ENCODE data around the gene TAAR1.
"Not testable (repeated sequence)": the region's sequence is repeated elsewhere in the genome, so short reads cannot be mapped to it uniquely, and the experiment has no call there.

Gene TAAR1

GRCh38 chr6:132635288-132635687, 23.7 kb downstream of the TAAR1 start:
- H3K4me1 Mint-ChIP-seq (ENCODE audit: low read depth); H3K9me3 Mint-ChIP-seq (ENCODE audit: low read depth); H3K36me3 Mint-ChIP-seq; H3K27ac Mint-ChIP-seq; H3K4me3 Mint-ChIP-seq: not testable (repeated sequence)
- H3K27me3 Mint-ChIP-seq = peaks cover 27% of the 10 kb centered on the region

DNA sequence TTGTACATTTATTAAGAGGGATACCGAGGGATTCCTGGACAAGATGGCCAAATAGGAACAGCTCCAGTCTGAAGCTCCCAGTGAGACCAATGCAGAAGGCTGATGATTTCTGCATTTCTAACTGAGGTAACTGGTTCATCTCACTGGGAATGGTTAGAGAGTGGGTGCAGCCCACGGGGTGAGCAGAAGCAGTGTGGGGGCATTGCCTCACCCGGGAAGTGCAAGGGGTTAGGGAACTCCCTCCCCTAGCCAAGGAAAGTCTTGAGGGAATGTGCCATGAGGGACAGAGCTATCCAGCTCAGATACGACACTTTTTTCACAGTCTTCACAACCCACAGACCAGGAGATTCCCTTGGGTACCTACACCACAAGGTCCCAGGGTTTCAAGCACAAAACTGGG, 24.2 kb downstream of the TAAR1 start:
- Mint-ChIP-seq H3K27ac (no peak overlapping the region), H3K36me3 (no peaks in the 10 kb centered on the region), H3K4me1 (ENCODE audit: low read depth) (no peaks in the 10 kb centered on the region), H3K9me3 (ENCODE audit: low read depth) (no peaks in the 10 kb centered on the region), H3K27me3 (peaks cover 26% of the 10 kb centered on the region), H3K4me3 (no peak overlapping the region)

GRCh38 chr6:132633362-132633761, 25.6 kb downstream of the TAAR1 start:
- no peaks in the 10 kb centered on the region for H3K36me3 Mint-ChIP-seq
- H3K9me3 Mint-ChIP-seq (ENCODE audit: low read depth) = no peaks in the 10 kb centered on the region
- no peak overlapping the region for H3K4me3 Mint-ChIP-seq
- H3K27ac Mint-ChIP-seq = no peak overlapping the region
- no peaks in the 10 kb centered on the region for H3K4me1 Mint-ChIP-seq (ENCODE audit: low read depth)
- peaks cover 31% of the 10 kb centered on the region for H3K27me3 Mint-ChIP-seq

DNA sequence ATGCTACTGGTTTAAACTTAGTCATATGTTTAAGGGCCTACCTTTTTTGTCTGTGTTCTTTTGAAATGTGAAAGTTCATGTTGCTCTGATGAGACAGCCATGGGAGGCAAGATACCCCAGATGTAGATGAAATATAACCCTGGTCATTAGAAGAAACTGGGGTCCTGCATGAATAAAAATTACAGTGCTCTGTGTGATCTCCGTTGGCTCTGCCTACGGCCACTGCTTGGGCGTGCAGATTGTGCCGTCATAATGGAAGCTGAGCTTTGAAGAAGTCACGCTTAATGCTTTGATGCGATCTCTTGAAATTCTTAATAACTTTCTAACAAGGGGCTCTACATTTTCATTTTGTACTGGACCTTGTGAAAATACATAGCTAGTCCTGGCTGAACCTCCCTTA, 34.8 kb downstream of the TAAR1 start, which contains the start of gene TAAR2:
TSS of gene TAAR2 (minus strand) at position 101 of the 400 bp plus-strand sequence. CDS start at position 101, 0 bp downstream.
- no peaks in the 10 kb centered on the region for H3K9me3 Mint-ChIP-seq (ENCODE audit: low read depth)
- no peaks in the 10 kb centered on the region for H3K36me3 Mint-ChIP-seq
- H3K4me3 Mint-ChIP-seq = no peak within 1 kb of the TSS
- H3K27ac Mint-ChIP-seq = no peak within 1 kb of the TSS
- H3K27me3 Mint-ChIP-seq = peaks cover 10% of the 10 kb centered on the region
- H3K4me1 Mint-ChIP-seq (ENCODE audit: low read depth) = no peaks in the 10 kb centered on the region

GRCh38 chr6:132623106-132623845, 35.7 kb downstream of the TAAR1 start:
- H3K27me3 Mint-ChIP-seq = peaks cover 8% of the 10 kb centered on the region
- no peak overlapping the region for H3K27ac Mint-ChIP-seq
- no peak overlapping the region for H3K4me3 Mint-ChIP-seq
- no peaks in the 10 kb centered on the region for H3K4me1 Mint-ChIP-seq (ENCODE audit: low read depth)
- H3K36me3 Mint-ChIP-seq = no peaks in the 10 kb centered on the region
- H3K9me3 Mint-ChIP-seq (ENCODE audit: low read depth) = no peaks in the 10 kb centered on the region

DNA sequence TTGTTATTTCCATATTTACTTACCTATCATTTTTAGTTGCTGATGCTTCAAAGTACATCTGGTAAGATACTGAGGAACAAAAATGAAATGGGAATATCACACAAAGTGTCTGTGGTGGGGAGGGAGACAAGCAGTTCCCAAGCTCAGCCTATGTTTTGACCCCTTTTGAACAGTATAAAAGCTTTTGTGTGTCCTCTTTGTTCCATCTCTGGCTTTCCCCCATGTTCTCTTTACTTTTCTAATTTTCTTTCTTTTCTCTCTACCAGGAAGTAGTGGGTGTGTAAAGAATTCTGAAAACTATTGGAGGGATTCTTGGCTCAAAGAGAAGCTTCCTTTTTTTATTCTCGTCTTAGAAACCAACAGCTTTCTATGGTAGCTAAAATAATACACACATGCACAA, 42.3 kb downstream of the TAAR1 start:
- H3K9me3 Mint-ChIP-seq (ENCODE audit: low read depth) = no peaks in the 10 kb centered on the region
- H3K4me1 Mint-ChIP-seq (ENCODE audit: low read depth) = no peaks in the 10 kb centered on the region
- H3K27me3 Mint-ChIP-seq = peaks cover 4% of the 10 kb centered on the region
- no peak overlapping the region for H3K4me3 Mint-ChIP-seq
- H3K27ac Mint-ChIP-seq = no peak overlapping the region
- no peaks in the 10 kb centered on the region for H3K36me3 Mint-ChIP-seq

DNA sequence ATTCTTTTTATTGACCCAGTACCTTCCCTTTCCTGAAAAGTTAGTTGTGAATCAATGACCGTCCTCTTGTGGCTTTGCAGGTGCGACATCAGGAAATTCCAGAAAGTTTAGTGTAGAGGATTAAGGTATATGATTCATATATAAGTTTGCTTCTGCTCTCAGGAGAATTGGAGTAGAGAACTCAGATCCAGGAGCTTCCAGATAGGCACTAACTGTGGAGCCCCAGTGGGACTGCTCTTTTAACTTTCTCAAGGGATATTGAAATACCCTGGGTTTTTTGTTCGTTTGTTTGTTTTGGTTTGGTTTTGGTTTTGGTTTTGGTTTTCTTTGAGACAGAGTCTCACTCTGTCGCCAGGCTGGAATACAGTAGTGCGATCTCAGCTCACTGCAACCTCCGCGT, 44.4 kb downstream of the TAAR1 start:
- Mint-ChIP-seq H3K4me1 (ENCODE audit: low read depth) (no peaks in the 10 kb centered on the region), H3K4me3 (no peak overlapping the region), H3K27ac (no peak overlapping the region)

GRCh38 chr6:132612449-132613108, 46.4 kb downstream of the TAAR1 start:
- Mint-ChIP-seq H3K36me3 (no peaks in the 10 kb centered on the region), H3K27ac (no peak overlapping the region), H3K4me3 (no peak overlapping the region), H3K27me3 (no peaks in the 10 kb centered on the region), H3K9me3 (ENCODE audit: low read depth) (no peaks in the 10 kb centered on the region), H3K4me1 (ENCODE audit: low read depth) (no peaks in the 10 kb centered on the region)

More for the DNA sequence above, 44.4 kb downstream of the TAAR1 start:
- Mint-ChIP-seq H3K9me3 (ENCODE audit: low read depth) (no peaks in the 10 kb centered on the region), H3K36me3 (no peaks in the 10 kb centered on the region), H3K27me3 (peaks cover 4% of the 10 kb centered on the region)

DNA sequence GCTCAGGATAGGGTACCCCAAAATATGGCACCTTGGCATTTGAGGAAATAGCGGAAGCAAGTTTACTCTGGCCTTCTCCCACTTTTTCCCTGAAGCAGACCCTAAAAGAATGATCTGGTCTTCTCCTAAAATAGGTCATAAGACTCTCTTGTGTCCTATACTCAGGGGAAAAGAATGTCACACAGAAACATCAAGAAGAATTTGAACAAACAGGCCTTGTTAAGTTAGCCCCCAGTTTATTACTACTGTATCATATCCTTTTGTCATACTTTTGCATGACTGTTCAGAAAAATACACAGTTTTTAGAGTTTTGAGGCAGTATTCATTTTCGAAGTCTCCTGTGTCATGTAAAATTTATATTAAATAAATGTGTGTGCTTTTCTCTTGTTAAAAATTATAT, 47.4 kb downstream of the TAAR1 start:
- no peaks in the 10 kb centered on the region for H3K27me3 Mint-ChIP-seq
- H3K27ac Mint-ChIP-seq = no peak overlapping the region
- no peaks in the 10 kb centered on the region for H3K36me3 Mint-ChIP-seq
- no peaks in the 10 kb centered on the region for H3K4me1 Mint-ChIP-seq (ENCODE audit: low read depth)
- no peak overlapping the region for H3K4me3 Mint-ChIP-seq
- H3K9me3 Mint-ChIP-seq (ENCODE audit: low read depth) = no peaks in the 10 kb centered on the region

DNA sequence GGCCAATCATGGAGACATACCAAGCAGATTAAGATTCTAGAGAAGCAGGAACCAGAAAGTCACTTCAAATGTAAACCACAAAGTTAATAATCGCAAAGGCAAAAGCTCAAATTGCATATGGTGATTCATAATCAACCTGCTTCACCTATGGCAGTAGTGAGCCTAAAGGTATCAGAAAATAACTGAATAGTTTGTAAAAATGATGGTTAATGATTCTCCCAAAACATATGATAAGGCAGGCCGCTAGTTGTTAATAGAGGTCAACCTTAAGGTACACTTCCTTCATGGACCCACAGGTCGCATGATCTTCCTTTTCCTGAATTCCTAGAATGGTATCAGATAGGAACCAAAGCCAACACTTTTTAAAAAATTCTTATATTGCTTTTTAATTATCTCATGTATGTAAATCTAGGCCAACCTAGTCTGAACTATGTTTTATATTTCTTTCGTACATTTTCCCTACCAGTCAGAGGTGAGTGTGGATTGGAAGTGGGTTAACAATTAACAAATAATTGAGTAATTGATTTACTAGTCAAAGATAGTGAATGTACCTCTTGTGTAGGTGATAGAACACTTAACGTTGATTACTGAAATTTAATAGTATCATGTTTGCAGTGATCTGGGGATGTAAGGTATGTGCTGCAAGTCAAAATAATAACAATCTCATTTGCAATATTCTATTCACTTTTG, 51.3 kb downstream of the TAAR1 start:
- Mint-ChIP-seq H3K4me1 (ENCODE audit: low read depth) (no peaks in the 10 kb centered on the region), H3K36me3 (no peaks in the 10 kb centered on the region), H3K27me3 (no peaks in the 10 kb centered on the region), H3K4me3 (no peak overlapping the region), H3K27ac (no peak overlapping the region), H3K9me3 (ENCODE audit: low read depth) (no peaks in the 10 kb centered on the region)

DNA sequence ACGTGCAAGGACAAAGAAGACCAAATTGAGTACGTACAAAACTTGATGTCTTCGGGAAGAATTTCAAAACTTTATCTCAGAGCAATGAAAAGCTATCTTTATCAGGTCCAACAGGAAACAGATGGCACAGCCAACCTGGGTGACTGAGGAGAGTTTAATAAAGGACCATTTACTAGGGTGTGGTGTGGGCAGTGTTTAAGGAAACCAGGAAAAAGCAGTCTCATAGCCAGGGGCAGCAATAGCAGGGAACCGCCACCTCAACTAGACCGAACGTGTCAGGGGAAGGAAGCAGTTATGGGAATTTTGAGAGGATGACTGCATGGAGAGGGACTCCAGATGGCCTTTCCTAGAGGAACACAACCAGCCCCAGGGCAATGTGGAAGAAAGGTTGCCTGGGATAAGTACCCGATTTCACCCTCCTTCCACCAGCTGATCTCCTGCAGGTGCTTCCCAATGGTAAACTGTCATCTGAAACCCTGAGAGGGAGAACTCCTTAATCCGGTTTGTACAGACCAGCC, 54.3 kb downstream of the TAAR1 start:
- no peak overlapping the region for H3K4me3 Mint-ChIP-seq
- H3K9me3 Mint-ChIP-seq (ENCODE audit: low read depth) = no peaks in the 10 kb centered on the region
- H3K27me3 Mint-ChIP-seq = peaks cover 5% of the 10 kb centered on the region
- no peaks in the 10 kb centered on the region for H3K36me3 Mint-ChIP-seq
- H3K4me1 Mint-ChIP-seq (ENCODE audit: low read depth) = no peaks in the 10 kb centered on the region
- no peak overlapping the region for H3K27ac Mint-ChIP-seq

GRCh38 chr6:132600900-132601299, 58.1 kb downstream of the TAAR1 start:
- not testable (repeated sequence) for H3K36me3 Mint-ChIP-seq; H3K9me3 Mint-ChIP-seq (ENCODE audit: low read depth)
- H3K27me3 Mint-ChIP-seq = peaks cover 13% of the 10 kb centered on the region

DNA sequence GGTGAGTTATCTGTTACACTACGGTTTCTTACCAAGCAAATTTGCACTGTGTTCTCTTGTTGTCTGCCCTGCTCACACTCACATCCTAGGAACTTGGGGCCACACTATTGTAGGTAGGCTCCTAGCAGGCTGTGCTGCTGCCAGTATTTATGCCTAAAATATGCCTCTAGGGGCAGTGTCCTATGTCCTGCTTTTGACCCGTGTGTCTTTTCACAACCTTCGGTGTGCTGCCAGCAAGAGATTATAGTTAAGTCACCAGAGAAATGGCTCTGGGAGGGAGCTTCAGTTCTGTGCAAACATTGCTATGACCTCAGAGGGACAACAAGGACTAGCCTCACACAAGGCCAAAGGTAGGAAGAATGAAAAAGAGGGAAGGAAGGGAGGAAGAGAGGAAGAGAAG, 60.5 kb downstream of the TAAR1 start:
- no peaks in the 10 kb centered on the region for H3K36me3 Mint-ChIP-seq
- peaks cover 18% of the 10 kb centered on the region for H3K27me3 Mint-ChIP-seq
- H3K9me3 Mint-ChIP-seq (ENCODE audit: low read depth) = no peaks in the 10 kb centered on the region
- H3K27ac Mint-ChIP-seq = no peak overlapping the region
- no peaks in the 10 kb centered on the region for H3K4me1 Mint-ChIP-seq (ENCODE audit: low read depth)
- no peak overlapping the region for H3K4me3 Mint-ChIP-seq

More at GRCh38 chr6:132600900-132601299, 58.1 kb downstream of the TAAR1 start:
- not testable (repeated sequence) for H3K4me3 Mint-ChIP-seq; H3K4me1 Mint-ChIP-seq (ENCODE audit: low read depth); H3K27ac Mint-ChIP-seq

GRCh38 chr6:132596201-132596600, 62.8 kb downstream of the TAAR1 start:
- Mint-ChIP-seq H3K36me3 (no peaks in the 10 kb centered on the region), H3K4me1 (ENCODE audit: low read depth) (no peaks in the 10 kb centered on the region), H3K27me3 (peaks cover 18% of the 10 kb centered on the region), H3K27ac (no peak overlapping the region), H3K4me3 (no peak overlapping the region), H3K9me3 (ENCODE audit: low read depth) (no peaks in the 10 kb centered on the region)

Data from activated naive CD8-positive, alpha-beta T cell (primary cell).